OCI-LY7 (cell line): ENCODE measurements around the gene PARP6. TPM values are rescaled to one million over a fixed set of nuclear protein-coding genes. Genes with fewer than 3 reads are reported as not detected.
A peak's percentile ranks its signal among the peaks of the same experiment; 100 is the strongest.

ENCODE experiments used
- BruUV-seq: library from RNA; stranded (reverse); fragments of 400-500 nt; replicated peaks from 2 replicates; lab custom pipeline; 2021; lab: Mats Ljungman, UMichigan
- CTCF ChIA-PET: fragments of 300-600 bp; sonication (Branson Sonifier 250); formaldehyde crosslinking; loops from one replicate; lab custom pipeline; 2022; ENCODE audit warnings: antibody characterized with exemption; ENCODE audit not compliant: unreplicated experiment; lab: Charles Lee
- POLR2A ChIA-PET: fragments of 300-600 bp; sonication (Branson Sonifier 250); formaldehyde crosslinking; loops from one replicate; lab custom pipeline; 2022; ENCODE audit warnings: antibody characterized with exemption; lab: Charles Lee
- DNase-seq: peaks from one replicate; pipeline ENCODE4 v3.0.0-alpha.2; 2015; ENCODE audit warnings: low spot score
- H2AFZ ChIP-seq: fragments of 200-600 bp; sonication (generic), shearing (Covaris generic); 2 replicates; pipeline ENCODE4 v1.6.1; 2014; ENCODE audit warnings: mild to moderate bottlenecking, antibody characterized with exemption, low read length, moderate library complexity
- H3K27ac ChIP-seq: fragments of 200-600 bp; sonication (generic); 2 replicates; pipeline ENCODE4 v1.5.1; 2014; ENCODE audit warnings: mixed run types, low read depth, mild to moderate bottlenecking, moderate library complexity, low read length, inconsistent platforms; ENCODE audit not compliant: poor library complexity, severe bottlenecking
- H3K36me3 ChIP-seq: fragments of 200-600 bp; sonication (generic); 2 replicates; pipeline ENCODE4 v1.6.1; 2014; ENCODE audit warnings: mild to moderate bottlenecking, antibody characterized with exemption, low read length, moderate library complexity, mixed read lengths; ENCODE audit not compliant: insufficient read depth
- H3K4me1 ChIP-seq: fragments of 200-600 bp; sonication (generic); 2 replicates; pipeline ENCODE4 v1.5.1; 2014; ENCODE audit warnings: mild to moderate bottlenecking, low read length; ENCODE audit not compliant: insufficient read depth, poor library complexity, severe bottlenecking
- H3K4me2 ChIP-seq: fragments of 200-600 bp; sonication (generic); 2 replicates; pipeline ENCODE4 v1.6.1; 2014; ENCODE audit warnings: mild to moderate bottlenecking, low read length
- H3K4me3 ChIP-seq: fragments of 200-600 bp; sonication (generic); 2 replicates; pipeline ENCODE4 v1.5.1; 2014; ENCODE audit warnings: mild to moderate bottlenecking, low read depth, low read length; ENCODE audit not compliant: poor library complexity, severe bottlenecking
- H3K79me2 ChIP-seq: fragments of 200-600 bp; sonication (generic); 2 replicates; pipeline ENCODE4 v1.6.1; 2016; ENCODE audit warnings: low read depth, mild to moderate bottlenecking, low read length, moderate library complexity, mixed read lengths; ENCODE audit not compliant: insufficient read depth
- H3K9me2 ChIP-seq: fragments of 200-600 bp; sonication (generic); 2 replicates; pipeline ENCODE4 v1.6.1; 2016; ENCODE audit warnings: mild to moderate bottlenecking, low read length, mixed read lengths; ENCODE audit not compliant: insufficient read depth
- H3K9me3 ChIP-seq: fragments of 200-600 bp; sonication (generic); 2 replicates; pipeline ENCODE4 v1.6.1; 2014; ENCODE audit warnings: mild to moderate bottlenecking, mixed run types, low read length, mixed read lengths
- H4K20me1 ChIP-seq: fragments of 200-600 bp; sonication (generic); 2 replicates; pipeline ENCODE4 v1.6.1; 2014; ENCODE audit warnings: mild to moderate bottlenecking, antibody characterized with exemption, low read length, moderate library complexity, mixed read lengths; ENCODE audit not compliant: insufficient read depth
- EZH2phosphoT487 ChIP-seq: fragments of 200-600 bp; sonication (generic); IDR thresholded peaks from 2 replicates; pipeline ENCODE4 v1.6.1; 2018; ENCODE audit warnings: low read depth, borderline replicate concordance, mild to moderate bottlenecking, mixed run types, antibody characterized with exemption, low read length, moderate library complexity, mixed read lengths
- intact Hi-C: fragments of 100-400 bp; cut with micrococcal nuclease; formaldehyde crosslinking; loops from one replicate; pipeline ENCODE4 v1.10.0; 2022; ENCODE audit not compliant: unreplicated experiment
- total RNA-seq, 2 experiments: library from RNA; depleted of rRNA in 1 of 2; stranded (reverse); fragments of >200 nt in 1 of 2; shearing (Covaris generic) in 1 of 2; gene quantifications; 2 replicates each; pipeline ENCODE4 v1.2.3, GENCODE V29; 2014 to 2022
- TF ChIP-seq, protein P1 (sequence below): fragments of 200-600 bp; sonication (generic); conservative IDR thresholded peaks from 2 replicates; pipeline ENCODE4 v1.5.1; 2014; ENCODE audit warnings: mild to moderate bottlenecking, antibody characterized with exemption, low read length, moderate library complexity, mixed read lengths

PARP6 gene
- total RNA-seq, 2 experiments from 2014 or later, result 58.3 to 73.3 TPM

DNA sequence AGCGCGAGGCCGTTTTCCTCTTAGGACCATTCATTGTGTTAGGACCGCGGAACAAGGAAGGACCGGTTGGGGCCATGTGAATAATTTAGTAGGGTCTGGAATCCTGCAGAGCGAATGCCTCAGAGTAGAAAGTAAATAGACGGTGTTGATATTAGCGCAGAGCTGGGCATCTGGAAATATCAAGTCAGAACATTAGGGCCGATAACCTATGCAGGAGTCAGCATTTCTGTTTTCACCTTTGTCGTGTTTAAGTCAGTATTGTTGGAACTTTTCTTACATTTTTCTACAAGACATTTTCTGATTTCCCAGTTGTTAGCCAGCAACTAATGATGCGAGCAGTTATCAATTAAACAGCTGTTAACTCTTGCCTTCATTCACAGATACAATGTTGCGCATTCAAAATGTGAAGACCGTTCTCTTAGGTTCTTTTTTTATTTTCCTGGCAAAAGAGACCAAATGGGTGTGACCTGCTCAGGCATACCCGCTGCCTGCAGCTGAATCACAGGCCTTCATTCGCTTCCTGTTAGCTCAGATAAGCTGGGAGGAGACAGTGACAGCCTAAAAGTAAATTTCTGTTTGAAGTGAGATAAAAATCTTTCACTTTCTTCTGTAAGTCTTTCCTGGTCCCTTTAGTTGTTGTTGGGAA lies 40.4 kb downstream of the PARP6 start:
- Histone ChIP-seq H3K79me2 (peaks cover 47% of the 10 kb centered on the region), H3K4me3 (peak overlapping the region; percentile 89), H2AFZ (peak overlapping the region; percentile 67), H3K9me2 (no peaks in the 10 kb centered on the region), H4K20me1 (peaks cover 15% of the 10 kb centered on the region), H3K4me2 (peak overlapping the region; percentile 95), H3K9me3 (no peaks in the 10 kb centered on the region), H3K36me3 (peaks cover 35% of the 10 kb centered on the region), H3K27ac (peak overlapping the region; percentile 72), H3K4me1 (peaks cover 25% of the 10 kb centered on the region)
- BruUV-seq, result TSS peak; percentile 93
- DNase-seq, result peak; percentile 62
- TF ChIP-seq, protein P1, sequence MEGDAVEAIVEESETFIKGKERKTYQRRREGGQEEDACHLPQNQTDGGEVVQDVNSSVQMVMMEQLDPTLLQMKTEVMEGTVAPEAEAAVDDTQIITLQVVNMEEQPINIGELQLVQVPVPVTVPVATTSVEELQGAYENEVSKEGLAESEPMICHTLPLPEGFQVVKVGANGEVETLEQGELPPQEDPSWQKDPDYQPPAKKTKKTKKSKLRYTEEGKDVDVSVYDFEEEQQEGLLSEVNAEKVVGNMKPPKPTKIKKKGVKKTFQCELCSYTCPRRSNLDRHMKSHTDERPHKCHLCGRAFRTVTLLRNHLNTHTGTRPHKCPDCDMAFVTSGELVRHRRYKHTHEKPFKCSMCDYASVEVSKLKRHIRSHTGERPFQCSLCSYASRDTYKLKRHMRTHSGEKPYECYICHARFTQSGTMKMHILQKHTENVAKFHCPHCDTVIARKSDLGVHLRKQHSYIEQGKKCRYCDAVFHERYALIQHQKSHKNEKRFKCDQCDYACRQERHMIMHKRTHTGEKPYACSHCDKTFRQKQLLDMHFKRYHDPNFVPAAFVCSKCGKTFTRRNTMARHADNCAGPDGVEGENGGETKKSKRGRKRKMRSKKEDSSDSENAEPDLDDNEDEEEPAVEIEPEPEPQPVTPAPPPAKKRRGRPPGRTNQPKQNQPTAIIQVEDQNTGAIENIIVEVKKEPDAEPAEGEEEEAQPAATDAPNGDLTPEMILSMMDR, result no peak
- TF ChIP-seq EZH2phosphoT487, result no peak
- ChIA-PET POLR2A (interaction anchor here (0.6 to 1.2 kb wide), 5 partner anchors 8 to 517 kb away, joined by 3 to 8 read pairs (median 5); no protein-coding TSS in a partner anchor), CTCF (interaction anchor here (0.5 kb wide), 1 partner anchor 31 kb away, joined by 3 read pairs; no protein-coding TSS in a partner anchor)
- intact Hi-C loops, result loop anchor here (1.0 to 5.0 kb wide), 4 partner anchors 33 to 1760 kb away; partner anchors contain the start of genes ARIH1, PARP6, PML and STOML1

DNA sequence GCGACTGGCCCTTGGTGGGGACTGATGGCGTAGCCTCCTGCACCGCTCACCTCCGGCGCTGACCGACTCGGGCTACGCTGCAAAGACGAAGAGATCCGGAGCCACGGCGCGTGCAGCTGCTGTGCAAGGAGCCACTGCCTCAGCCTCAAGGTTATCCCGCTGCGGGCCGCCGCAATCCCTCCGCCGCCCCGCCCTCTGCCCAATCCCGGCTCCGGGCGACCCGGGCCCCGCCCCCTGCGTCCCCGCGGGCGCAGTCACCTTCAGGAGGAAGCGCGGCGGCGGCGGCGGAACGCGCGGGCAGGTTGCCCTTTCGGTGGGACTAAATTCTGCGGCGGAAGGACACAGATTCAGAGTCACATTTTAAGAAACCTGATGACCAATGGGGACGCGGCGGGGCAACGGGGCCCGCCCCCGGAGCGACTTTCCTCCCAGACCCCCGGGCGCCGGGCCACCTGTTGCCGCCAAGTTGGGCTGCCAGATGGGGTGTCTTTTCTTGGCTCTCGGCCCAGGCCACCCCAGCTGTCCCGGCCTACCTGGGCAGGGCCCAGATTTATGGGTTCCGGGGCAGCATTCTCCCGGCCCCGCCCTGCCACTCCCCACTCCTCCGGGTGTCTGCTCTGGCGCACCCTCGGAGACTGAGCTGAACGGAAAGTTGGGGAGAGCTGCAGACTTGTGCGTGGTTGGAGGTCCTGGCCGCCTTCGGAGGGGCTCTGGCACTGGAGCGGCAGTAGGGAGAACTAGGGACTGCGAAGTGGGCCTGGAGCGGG lies 41.1 kb downstream of the PARP6 start, which contains the start of gene PKM:
Gene PKM (minus strand): TSS at position 125 of the 767 bp plus-strand sequence. CDS start 12,093 bp downstream, outside the sequence.
- peak; percentile 100 for DNase-seq
- peaks cover 32% of the 10 kb centered on the region for H3K4me1 ChIP-seq
- BruUV-seq, result no TSS peak
- H3K36me3 ChIP-seq, result peaks cover 40% of the 10 kb centered on the region
- no peaks in the 10 kb centered on the region for H3K9me3 ChIP-seq
- CTCF ChIA-PET, result interaction anchor here (0.5 kb wide), 1 partner anchor 30 kb away, joined by 3 read pairs; no protein-coding TSS in a partner anchor
- H2AFZ ChIP-seq, result peak within 1 kb of the TSS; percentile 67
- TF ChIP-seq EZH2phosphoT487, result no peak
- TF ChIP-seq, protein P1, result no peak
- H3K79me2 ChIP-seq, result peaks cover 54% of the 10 kb centered on the region
- H3K4me3 ChIP-seq, result peak within 1 kb of the TSS; percentile 89
- peaks cover 15% of the 10 kb centered on the region for H4K20me1 ChIP-seq
- POLR2A ChIA-PET, result interaction anchor here (0.6 to 1.2 kb wide), 5 partner anchors 9 to 457 kb away, joined by 3 to 8 read pairs (median 5); no protein-coding TSS in a partner anchor
- H3K27ac ChIP-seq, result peak within 1 kb of the TSS; percentile 86
- no peaks in the 10 kb centered on the region for H3K9me2 ChIP-seq
- intact Hi-C loops, result loop anchor here (1.0 to 5.0 kb wide), 4 partner anchors 32 to 1761 kb away; partner anchors contain the start of genes ARIH1, PARP6, PML and STOML1
- H3K4me2 ChIP-seq, result peak within 1 kb of the TSS; percentile 95
